Keratinocyte (primary cell): ENCODE results near the gene EEF1AKMT1. TPM values are rescaled to one million over a fixed set of nuclear protein-coding genes. Genes with fewer than 3 reads are reported as not detected.

Source experiments
- DNase-seq: peaks from one replicate; pipeline ENCODE4 v3.0.0-alpha.2; 2011; ENCODE audit warnings: low read depth, missing footprints, low spot score
- FAIRE-seq: peaks from 2 replicates; lab custom pipeline; 2011; peaks lifted over from hg19 to GRCh38; lab: Jason Lieb, UNC
- H2AFZ ChIP-seq: 2 replicates; pipeline ENCODE4 v1.6.0; 2012; ENCODE audit warnings: low read length, control low read depth, inconsistent platforms; ENCODE audit not compliant: control insufficient read depth
- H3K27ac ChIP-seq: 2 replicates; pipeline ENCODE4 v1.5.1; 2011; ENCODE audit warnings: low read length; ENCODE audit not compliant: control insufficient read depth, insufficient read depth
- H3K27me3 ChIP-seq: 3 replicates; pipeline ENCODE4 v1.6.0; 2011; ENCODE audit warnings: low read length; ENCODE audit not compliant: control insufficient read depth, insufficient read depth; ENCODE audit errors: extremely low read depth
- H3K36me3 ChIP-seq, 2 experiments: 2 replicates in 1 of 2; 3 replicates in 1 of 2; pipeline ENCODE4 v1.5.1; 2011; ENCODE audit warnings: low read length in 2 of 2, mild to moderate bottlenecking in 1 of 2; ENCODE audit not compliant: control insufficient read depth in 2 of 2, insufficient read depth in 2 of 2; ENCODE audit errors: extremely low read depth in 1 of 2
- H3K4me1 ChIP-seq: 3 replicates; pipeline ENCODE4 v1.5.1; 2011; ENCODE audit warnings: low read length; ENCODE audit not compliant: control insufficient read depth, insufficient read depth; ENCODE audit errors: extremely low read depth
- H3K4me2 ChIP-seq: 3 replicates; pipeline ENCODE4 v1.6.0; 2011; ENCODE audit warnings: low read depth, low read length; ENCODE audit not compliant: control insufficient read depth, insufficient read depth; ENCODE audit errors: extremely low read depth
- H3K4me3 ChIP-seq, 3 experiments: fragments of 200-600 bp in 1 of 3; sonication (generic) in 1 of 3; 2 replicates in 2 of 3; 3 replicates in 1 of 3; pipeline ENCODE4 v1.5.1; 2011 to 2016; ENCODE audit warnings: low read length in 3 of 3, mild to moderate bottlenecking in 3 of 3, control low read depth in 2 of 3, inconsistent platforms in 1 of 3, low read depth in 1 of 3, mixed read lengths in 1 of 3, mixed run types in 1 of 3, moderate library complexity in 1 of 3; ENCODE audit not compliant: control insufficient read depth in 2 of 3, insufficient read depth in 2 of 3; ENCODE audit errors: extremely low read depth in 1 of 3
- H3K79me2 ChIP-seq: 2 replicates; pipeline ENCODE4 v1.6.0; 2012; ENCODE audit warnings: low read length; ENCODE audit not compliant: control insufficient read depth, insufficient read depth
- H3K9ac ChIP-seq: 3 replicates; pipeline ENCODE4 v1.6.0; 2011; ENCODE audit warnings: low read length; ENCODE audit not compliant: control insufficient read depth, insufficient read depth; ENCODE audit errors: extremely low read depth
- H3K9me1 ChIP-seq: 3 replicates; pipeline ENCODE4 v1.6.0; 2011; ENCODE audit warnings: low read length; ENCODE audit not compliant: control insufficient read depth, insufficient read depth; ENCODE audit errors: extremely low read depth
- H3K9me3 ChIP-seq: 2 replicates; pipeline ENCODE4 v1.5.1; 2012; ENCODE audit warnings: low read depth, low read length; ENCODE audit not compliant: control insufficient read depth
- H4K20me1 ChIP-seq: 3 replicates; pipeline ENCODE4 v1.6.0; 2011; ENCODE audit warnings: low read length; ENCODE audit not compliant: control insufficient read depth, insufficient read depth; ENCODE audit errors: extremely low read depth
- EZH2 ChIP-seq: IDR thresholded peaks from one replicate; pipeline ENCODE4 v1.6.1; 2012; ENCODE audit warnings: inconsistent platforms, mild to moderate bottlenecking, low read length, moderate library complexity
- dilution Hi-C: fragments of 300-500 bp; cut with MboI; formaldehyde crosslinking; loops from one replicate; pipeline ENCODE4 v1.7.0; 2020; ENCODE audit warnings: low sequenced_read_pairs; ENCODE audit not compliant: extremely low pct_ligation_motif_present
- polyA plus RNA-seq, 5 experiments: library from polyadenylated mRNA; depleted of rRNA in 3 of 5; stranded (reverse) in 3 of 5; stranded (forward) in 1 of 5; unstranded in 1 of 5; fragments of >200 nt; gene quantifications; 1 replicate in 1 of 5; 2 replicates in 3 of 5; 3 replicates in 1 of 5; pipeline versions ENCODE4 v1.2.1 to v1.2.3, GENCODE V29; 2011 to 2012; ENCODE audit warnings: missing spikeins in 2 of 5, low read depth in 1 of 5, low replicate concordance in 1 of 5
- TF ChIP-seq, protein P1 (sequence below), 3 experiments: IDR thresholded peaks in 1 of 3; conservative IDR thresholded peaks in 1 of 3; optimal IDR thresholded peaks in 1 of 3; 2 replicates in 2 of 3; 3 replicates in 1 of 3; pipeline versions ENCODE3 to v1.5.1; 2011; ENCODE audit warnings: low read length in 3 of 3, mild to moderate bottlenecking in 3 of 3, moderate library complexity in 2 of 3, control low read depth in 1 of 3, inconsistent platforms in 1 of 3; ENCODE audit not compliant: insufficient read depth in 2 of 3; ENCODE audit errors: extremely low read depth in 1 of 3

EEF1AKMT1 gene
- polyA plus RNA-seq, 1 donor (not counting 4 experiments of a cell fraction or from before 2014, with no cell fraction given), result 10.1 TPM

DNA sequence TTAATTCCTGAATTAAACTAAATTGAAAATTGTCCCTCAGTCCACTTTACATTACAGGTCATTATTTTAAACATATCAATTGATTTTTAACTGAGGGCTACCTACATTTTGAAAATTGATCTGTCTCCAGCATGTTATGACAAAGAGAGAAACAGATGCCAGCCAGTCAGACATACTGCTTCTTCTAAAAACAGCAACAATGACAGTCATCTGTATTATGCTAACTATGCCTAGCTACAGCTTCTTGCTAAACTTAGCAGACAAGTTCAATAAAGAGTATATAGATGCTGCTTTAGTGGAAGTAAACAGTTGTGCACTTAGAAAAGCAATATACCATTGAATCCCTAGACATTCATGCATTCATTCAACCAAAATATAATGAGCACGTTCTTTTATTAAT lies 48.6 kb upstream of the EEF1AKMT1 start:
- H3K27ac ChIP-seq, result no peak overlapping the region
- no peak overlapping the region for H3K9ac ChIP-seq
- H3K9me3 ChIP-seq, result no peaks in the 10 kb centered on the region
- DNase-seq (no peak), FAIRE-seq (no peak)
- H3K4me1 ChIP-seq, result no peaks in the 10 kb centered on the region
- TF ChIP-seq EZH2, result no peak
- TF ChIP-seq, protein P1, sequence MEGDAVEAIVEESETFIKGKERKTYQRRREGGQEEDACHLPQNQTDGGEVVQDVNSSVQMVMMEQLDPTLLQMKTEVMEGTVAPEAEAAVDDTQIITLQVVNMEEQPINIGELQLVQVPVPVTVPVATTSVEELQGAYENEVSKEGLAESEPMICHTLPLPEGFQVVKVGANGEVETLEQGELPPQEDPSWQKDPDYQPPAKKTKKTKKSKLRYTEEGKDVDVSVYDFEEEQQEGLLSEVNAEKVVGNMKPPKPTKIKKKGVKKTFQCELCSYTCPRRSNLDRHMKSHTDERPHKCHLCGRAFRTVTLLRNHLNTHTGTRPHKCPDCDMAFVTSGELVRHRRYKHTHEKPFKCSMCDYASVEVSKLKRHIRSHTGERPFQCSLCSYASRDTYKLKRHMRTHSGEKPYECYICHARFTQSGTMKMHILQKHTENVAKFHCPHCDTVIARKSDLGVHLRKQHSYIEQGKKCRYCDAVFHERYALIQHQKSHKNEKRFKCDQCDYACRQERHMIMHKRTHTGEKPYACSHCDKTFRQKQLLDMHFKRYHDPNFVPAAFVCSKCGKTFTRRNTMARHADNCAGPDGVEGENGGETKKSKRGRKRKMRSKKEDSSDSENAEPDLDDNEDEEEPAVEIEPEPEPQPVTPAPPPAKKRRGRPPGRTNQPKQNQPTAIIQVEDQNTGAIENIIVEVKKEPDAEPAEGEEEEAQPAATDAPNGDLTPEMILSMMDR (optimal IDR thresholded peaks at IDR 0.05 in 1 of 3, IDR thresholded peaks at IDR 0.05 in 1 of 3, conservative IDR thresholded peaks at IDR 0.05 in 1 of 3; ENCODE audit: extremely low read depth in 1 of 3, insufficient read depth in 2 of 3, low read length in 3 of 3), result no peak
- no peaks in the 10 kb centered on the region for H3K9me1 ChIP-seq
- H3K27me3 ChIP-seq, result no peaks in the 10 kb centered on the region
- dilution Hi-C loops, result no loop called here
- H2AFZ ChIP-seq, result no peak overlapping the region
- H4K20me1 ChIP-seq, result no peaks in the 10 kb centered on the region
- no peak overlapping the region for H3K4me3 ChIP-seq
- peaks cover 4 to 5% of the 10 kb centered on the region in 2 experiments for H3K36me3 ChIP-seq
- H3K4me2 ChIP-seq, result no peak overlapping the region
- no peaks in the 10 kb centered on the region for H3K79me2 ChIP-seq

GRCh38 chr13:20819715-20820114 lies 46.0 kb upstream of the EEF1AKMT1 start:
- FAIRE-seq, result no peak
- H3K9me3 ChIP-seq, result no peaks in the 10 kb centered on the region

More at GRCh38 chr13:20819715-20820114, 46.0 kb upstream of the EEF1AKMT1 start:
- no peak overlapping the region for H3K4me2 ChIP-seq
- no peak overlapping the region for H3K27ac ChIP-seq
- no peak overlapping the region for H3K9ac ChIP-seq
- no peaks in the 10 kb centered on the region for H3K27me3 ChIP-seq
- no peaks in the 10 kb centered on the region for H4K20me1 ChIP-seq
- peaks cover 4 to 5% of the 10 kb centered on the region in 2 experiments for H3K36me3 ChIP-seq
- no peak overlapping the region for H2AFZ ChIP-seq
- H3K4me3 ChIP-seq, result no peak overlapping the region
- dilution Hi-C loops, result no loop called here
- H3K79me2 ChIP-seq, result peaks cover 2% of the 10 kb centered on the region
- H3K9me1 ChIP-seq, result no peaks in the 10 kb centered on the region
- DNase-seq, result no peak
- peaks cover 3% of the 10 kb centered on the region for H3K4me1 ChIP-seq
- TF ChIP-seq EZH2, result no peak
- TF ChIP-seq, protein P1 (optimal IDR thresholded peaks at IDR 0.05 in 1 of 3, IDR thresholded peaks at IDR 0.05 in 1 of 3, conservative IDR thresholded peaks at IDR 0.05 in 1 of 3; ENCODE audit: extremely low read depth in 1 of 3, insufficient read depth in 2 of 3, low read length in 3 of 3), result no peak
